Fibroblast of the aortic adventitia (primary cell): Measurements from ENCODE around the gene MYCBP. TPM values are rescaled to one million over a fixed set of nuclear protein-coding genes. Genes with fewer than 3 reads are reported as not detected.

Source experiments
- DNase-seq: peaks from one replicate; pipeline ENCODE4 v3.0.0-alpha.2; 2010; ENCODE audit warnings: low read depth
- H3K4me3 ChIP-seq: 2 replicates; pipeline ENCODE4 v1.5.1; 2011; ENCODE audit warnings: low read depth, mild to moderate bottlenecking, control low read depth, low read length, moderate library complexity
- total RNA-seq: library from RNA; depleted of rRNA; stranded (reverse); fragments of >200 nt; gene quantifications from 2 replicates; pipeline ENCODE4 v1.2.3, GENCODE V29; 2012; ENCODE audit warnings: low replicate concordance
- TF ChIP-seq, protein P1 (sequence below): IDR thresholded peaks from 2 replicates; pipeline ENCODE4 v1.5.1; 2011; ENCODE audit warnings: mild to moderate bottlenecking, low read length, control low read depth, inconsistent platforms; ENCODE audit not compliant: insufficient read depth

The MYCBP gene
- total RNA-seq, 1 donor: 8.9 TPM

GRCh38 chr1:38826262-38826661 lies 46.9 kb downstream of the MYCBP start:
- H3K4me3 ChIP-seq: no peak overlapping the region
- TF ChIP-seq, protein P1, sequence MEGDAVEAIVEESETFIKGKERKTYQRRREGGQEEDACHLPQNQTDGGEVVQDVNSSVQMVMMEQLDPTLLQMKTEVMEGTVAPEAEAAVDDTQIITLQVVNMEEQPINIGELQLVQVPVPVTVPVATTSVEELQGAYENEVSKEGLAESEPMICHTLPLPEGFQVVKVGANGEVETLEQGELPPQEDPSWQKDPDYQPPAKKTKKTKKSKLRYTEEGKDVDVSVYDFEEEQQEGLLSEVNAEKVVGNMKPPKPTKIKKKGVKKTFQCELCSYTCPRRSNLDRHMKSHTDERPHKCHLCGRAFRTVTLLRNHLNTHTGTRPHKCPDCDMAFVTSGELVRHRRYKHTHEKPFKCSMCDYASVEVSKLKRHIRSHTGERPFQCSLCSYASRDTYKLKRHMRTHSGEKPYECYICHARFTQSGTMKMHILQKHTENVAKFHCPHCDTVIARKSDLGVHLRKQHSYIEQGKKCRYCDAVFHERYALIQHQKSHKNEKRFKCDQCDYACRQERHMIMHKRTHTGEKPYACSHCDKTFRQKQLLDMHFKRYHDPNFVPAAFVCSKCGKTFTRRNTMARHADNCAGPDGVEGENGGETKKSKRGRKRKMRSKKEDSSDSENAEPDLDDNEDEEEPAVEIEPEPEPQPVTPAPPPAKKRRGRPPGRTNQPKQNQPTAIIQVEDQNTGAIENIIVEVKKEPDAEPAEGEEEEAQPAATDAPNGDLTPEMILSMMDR: no peak
- DNase-seq: no peak

- TF ChIP-seq, protein P1: no peak
- no peak overlapping the region for H3K4me3 ChIP-seq
- no peak for DNase-seq
Measured at GRCh38 chr1:38820860-38821259, 52.3 kb downstream of the MYCBP start.

- H3K4me3 ChIP-seq: no peak overlapping the region
- TF ChIP-seq, protein P1: no peak
- DNase-seq: no peak
Measured at GRCh38 chr1:38819516-38819915, 53.6 kb downstream of the MYCBP start.

DNA sequence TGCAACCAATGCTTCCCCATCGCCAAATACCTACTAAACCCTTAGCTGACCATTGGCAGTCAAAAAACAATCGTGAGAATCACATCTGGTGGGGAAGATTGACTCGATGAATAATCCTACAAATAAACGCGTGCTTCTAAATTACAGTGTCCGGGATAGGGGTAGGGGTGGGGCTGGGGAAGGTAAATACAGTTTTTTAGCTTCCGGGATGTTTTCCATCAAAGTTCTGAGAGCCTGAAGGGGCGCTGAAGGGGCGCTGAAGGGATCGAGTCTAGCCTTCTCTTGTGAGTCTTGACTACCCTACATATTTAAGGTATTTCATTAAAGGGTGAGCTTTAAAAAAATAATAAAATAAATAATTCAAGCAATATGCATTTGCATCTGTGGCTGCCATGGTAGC lies 54.1 kb downstream of the MYCBP start:
- TF ChIP-seq, protein P1: no peak
- H3K4me3 ChIP-seq: no peak overlapping the region
- no peak for DNase-seq

- TF ChIP-seq, protein P1: peak; percentile 44
- no peak for DNase-seq
- peak overlapping the region; percentile 17 for H3K4me3 ChIP-seq
Measured at GRCh38 chr1:38818175-38818976, 54.8 kb downstream of the MYCBP start.

DNA sequence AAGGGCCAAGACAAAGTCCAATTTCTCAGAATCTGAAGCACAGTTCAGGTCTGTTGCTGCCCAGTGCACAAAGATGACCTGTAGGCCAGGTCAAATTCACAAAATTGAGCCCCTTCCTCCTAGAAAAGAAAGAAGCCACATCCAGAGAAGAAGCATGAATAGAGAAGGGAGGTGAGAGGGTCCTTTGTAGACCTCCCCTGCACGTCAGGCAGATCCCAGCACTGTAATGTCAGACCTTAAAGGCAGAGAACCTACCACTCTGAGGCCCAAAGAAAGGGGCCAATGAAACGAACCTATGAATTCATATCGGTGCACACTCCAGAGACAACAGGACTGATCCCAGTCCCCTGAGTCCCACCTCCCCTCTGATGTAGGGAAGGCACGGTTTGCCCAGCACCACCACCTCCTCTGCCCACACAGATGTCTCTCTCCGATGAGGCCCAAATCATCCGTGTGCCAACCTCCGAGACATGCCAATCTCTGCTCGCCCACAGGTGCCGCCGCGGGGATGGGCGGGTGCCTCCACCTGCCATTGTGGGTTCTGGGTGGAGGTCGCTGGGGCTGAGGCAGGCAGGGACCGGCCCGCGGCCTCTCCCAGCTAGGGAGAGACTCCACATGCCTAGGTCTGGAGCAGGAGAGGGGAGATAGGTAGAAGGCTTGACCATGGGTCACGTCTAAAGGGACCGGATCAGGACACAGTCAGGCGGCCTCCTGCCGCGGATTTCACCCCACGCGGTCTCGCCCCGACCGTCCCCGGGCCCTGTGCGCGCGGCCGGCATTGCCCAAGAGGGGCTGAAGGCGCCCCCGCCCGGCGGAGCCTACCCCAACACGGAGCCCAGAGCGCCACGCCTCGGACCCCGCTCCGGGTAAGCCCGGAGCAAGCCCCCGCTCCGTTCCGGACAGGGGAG lies 55.6 kb downstream of the MYCBP start:
- TF ChIP-seq, protein P1: no peak
- peak overlapping the region; percentile 17 for H3K4me3 ChIP-seq
- no peak for DNase-seq
